GM06990 (cell line): ENCODE data around the gene RIMBP2.

Experiments
- DNase-seq: peaks from one replicate; pipeline ENCODE4 v3.0.0-alpha.2; 2011; ENCODE audit not compliant: insufficient read length; ENCODE audit errors: extremely low read depth
- H3K27me3 ChIP-seq: replicated peaks from 2 replicates; pipeline ENCODE4 v1.6.0; 2011; ENCODE audit warnings: low read length; ENCODE audit not compliant: control insufficient read depth, insufficient read depth
- H3K36me3 ChIP-seq: 2 replicates; pipeline ENCODE4 v1.5.1; 2011; ENCODE audit warnings: low read length; ENCODE audit not compliant: control insufficient read depth, insufficient read depth
- H3K4me3 ChIP-seq: replicated peaks from 2 replicates; pipeline ENCODE4 v1.5.1; 2011; ENCODE audit warnings: low read depth, mild to moderate bottlenecking, control low read depth, low read length
- TF ChIP-seq, protein P1 (sequence below): IDR thresholded peaks from 2 replicates; pipeline ENCODE4 v1.5.1; 2011; ENCODE audit warnings: low read length, control low read depth, mild to moderate bottlenecking, inconsistent platforms; ENCODE audit not compliant: insufficient read depth, poor library complexity, severe bottlenecking

RIMBP2 gene

DNA sequence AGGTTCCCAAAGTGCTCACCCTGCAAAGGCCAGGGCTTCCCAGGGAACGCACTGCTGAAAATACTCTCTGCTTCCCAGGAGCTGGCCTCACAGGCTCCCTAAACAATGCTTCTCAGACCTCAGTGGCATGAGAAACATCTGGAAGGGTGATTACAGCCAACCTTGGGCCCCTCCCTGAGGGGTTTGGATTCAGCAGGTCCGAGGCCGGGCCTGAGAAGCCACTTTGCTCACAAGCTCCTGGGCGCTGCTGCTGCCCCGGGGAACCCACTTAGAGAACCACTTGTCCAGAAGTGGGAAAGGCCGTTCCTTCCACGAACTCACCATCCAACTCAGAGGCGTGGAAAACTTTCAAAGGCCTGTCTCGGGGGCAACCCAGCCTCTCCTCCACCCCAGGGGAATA, 247.9 kb downstream of the RIMBP2 start:
- Histone ChIP-seq H3K36me3 (no peaks in the 10 kb centered on the region), H3K4me3 (no peak overlapping the region), H3K27me3 (no peaks in the 10 kb centered on the region)
- DNase-seq: no peak
- TF ChIP-seq, protein P1, sequence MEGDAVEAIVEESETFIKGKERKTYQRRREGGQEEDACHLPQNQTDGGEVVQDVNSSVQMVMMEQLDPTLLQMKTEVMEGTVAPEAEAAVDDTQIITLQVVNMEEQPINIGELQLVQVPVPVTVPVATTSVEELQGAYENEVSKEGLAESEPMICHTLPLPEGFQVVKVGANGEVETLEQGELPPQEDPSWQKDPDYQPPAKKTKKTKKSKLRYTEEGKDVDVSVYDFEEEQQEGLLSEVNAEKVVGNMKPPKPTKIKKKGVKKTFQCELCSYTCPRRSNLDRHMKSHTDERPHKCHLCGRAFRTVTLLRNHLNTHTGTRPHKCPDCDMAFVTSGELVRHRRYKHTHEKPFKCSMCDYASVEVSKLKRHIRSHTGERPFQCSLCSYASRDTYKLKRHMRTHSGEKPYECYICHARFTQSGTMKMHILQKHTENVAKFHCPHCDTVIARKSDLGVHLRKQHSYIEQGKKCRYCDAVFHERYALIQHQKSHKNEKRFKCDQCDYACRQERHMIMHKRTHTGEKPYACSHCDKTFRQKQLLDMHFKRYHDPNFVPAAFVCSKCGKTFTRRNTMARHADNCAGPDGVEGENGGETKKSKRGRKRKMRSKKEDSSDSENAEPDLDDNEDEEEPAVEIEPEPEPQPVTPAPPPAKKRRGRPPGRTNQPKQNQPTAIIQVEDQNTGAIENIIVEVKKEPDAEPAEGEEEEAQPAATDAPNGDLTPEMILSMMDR: no peak

GRCh38 chr12:130465626-130466025, 250.5 kb downstream of the RIMBP2 start:
- no peaks in the 10 kb centered on the region for H3K27me3 ChIP-seq
- no peak for DNase-seq
- TF ChIP-seq, protein P1: no peak
- H3K36me3 ChIP-seq: no peaks in the 10 kb centered on the region
- no peak overlapping the region for H3K4me3 ChIP-seq

GRCh38 chr12:130465046-130465445, 251.1 kb downstream of the RIMBP2 start:
- Histone ChIP-seq H3K27me3 (no peaks in the 10 kb centered on the region), H3K4me3 (no peak overlapping the region), H3K36me3 (no peaks in the 10 kb centered on the region)
- no peak for DNase-seq
- TF ChIP-seq, protein P1: no peak

DNA sequence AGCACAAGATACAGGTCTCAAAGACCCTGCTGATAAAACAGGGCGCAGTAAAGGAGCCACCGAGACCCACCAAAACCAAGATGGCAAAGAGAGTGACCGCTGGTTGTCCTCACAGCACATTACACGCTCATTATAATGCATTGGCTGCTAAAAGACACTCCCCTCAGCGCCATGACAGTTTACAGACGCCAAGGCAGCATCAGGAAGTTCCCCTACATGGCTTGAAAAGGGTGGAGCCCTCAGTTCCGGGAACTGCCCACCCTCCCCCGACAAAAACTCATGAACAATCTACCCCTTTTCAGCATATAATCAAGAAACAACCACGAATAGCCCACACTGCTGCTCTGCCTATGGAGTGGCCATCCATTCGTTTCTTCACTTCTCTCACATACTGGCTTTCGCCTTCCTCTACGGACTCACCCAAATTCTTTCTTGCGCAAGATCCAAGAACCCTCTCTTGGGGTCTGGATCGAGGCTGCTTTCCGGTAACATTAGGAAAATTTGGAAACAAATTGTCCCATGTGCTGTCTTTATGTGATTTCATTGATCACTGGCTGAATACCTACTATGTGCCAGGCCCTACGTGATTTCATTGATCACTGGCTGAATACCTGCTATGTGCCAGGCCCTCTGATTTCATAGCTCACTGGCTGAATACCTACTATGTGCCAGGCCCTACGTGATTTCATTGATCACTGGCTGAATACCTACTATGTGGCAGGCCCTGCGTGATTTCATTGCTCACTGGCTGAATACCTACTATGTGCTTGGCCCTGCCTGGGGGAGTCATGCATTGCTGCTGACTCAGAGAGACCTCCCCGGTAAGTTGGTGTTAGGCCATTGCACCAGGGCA, 252.1 kb downstream of the RIMBP2 start:
- TF ChIP-seq, protein P1: no peak
- H3K4me3 ChIP-seq: no peak overlapping the region
- no peaks in the 10 kb centered on the region for H3K36me3 ChIP-seq
- H3K27me3 ChIP-seq: no peaks in the 10 kb centered on the region
- no peak for DNase-seq

DNA sequence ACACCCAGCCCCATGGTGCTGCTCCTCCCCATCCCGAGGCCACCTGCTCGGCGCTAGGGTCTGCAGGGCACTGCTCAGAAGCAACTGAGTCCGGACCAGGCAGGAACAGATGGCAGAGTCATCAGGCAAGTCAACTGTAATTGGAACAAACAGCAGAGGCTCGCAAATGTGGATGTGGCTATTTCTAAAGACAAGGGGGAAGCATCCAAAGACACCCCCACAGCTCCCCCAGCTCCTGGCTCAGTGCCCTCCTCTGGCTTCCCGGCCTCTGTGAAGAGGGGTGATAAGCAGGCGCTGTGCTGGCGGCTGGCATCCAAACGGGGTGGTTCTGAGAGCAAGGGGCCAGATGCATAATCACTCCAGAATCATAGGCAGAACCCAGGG, 252.8 kb downstream of the RIMBP2 start:
- DNase-seq: no peak
- Histone ChIP-seq H3K27me3 (no peaks in the 10 kb centered on the region), H3K36me3 (no peaks in the 10 kb centered on the region), H3K4me3 (no peak overlapping the region)
- TF ChIP-seq, protein P1: no peak
